ENCODE data around the gene PLEKHA5. TPM values are rescaled to one million over a fixed set of nuclear protein-coding genes. Genes with fewer than 3 reads are reported as not detected.

Gene PLEKHA5
- total RNA-seq, 4 donors from 2014 or later, result 34.5 to 120 (median 60.0) TPM

GRCh38 chr12:19138956-19139355 lies 9.4 kb downstream of the PLEKHA5 start:
- Histone ChIP-seq H3K27ac (no peak overlapping the region), H3K9me3 (no peaks in the 10 kb centered on the region), H3K4me3 (no peak overlapping the region), H3K27me3 (no peaks in the 10 kb centered on the region), H3K36me3 (no peaks in the 10 kb centered on the region), H3K4me1 (peaks cover 0 to 74% (median 10%) of the 10 kb centered on the region in 3 donors)
- ATAC-seq, result no peak
- TF ChIP-seq POLR2AphosphoS5 (IDR thresholded peaks at IDR 0.05), result no peak
- no peak for TF ChIP-seq POLR2A (IDR thresholded peaks at IDR 0.05)
- no peak for TF ChIP-seq CTCF (IDR thresholded peaks at IDR 0.05)
- no peak for TF ChIP-seq EP300 (IDR thresholded peaks at IDR 0.05)
- 62 to 91% methylated on average over 3 of the region's 3 CpGs for WGBS, 2 donors (ENCODE audit: low coverage in 1 of 2)

GRCh38 chr12:19139615-19140194 lies 10.2 kb downstream of the PLEKHA5 start:
- Histone ChIP-seq H3K4me3 (no peak overlapping the region), H3K27ac (peak overlapping the region in 1 of 4 donors; percentile 11), H3K4me1 (peaks cover 0 to 72% (median 10%) of the 10 kb centered on the region in 3 donors), H3K9me3 (no peaks in the 10 kb centered on the region), H3K27me3 (no peaks in the 10 kb centered on the region), H3K36me3 (no peaks in the 10 kb centered on the region)
- no peak for TF ChIP-seq EP300 (IDR thresholded peaks at IDR 0.05)
- no peak for TF ChIP-seq CTCF (IDR thresholded peaks at IDR 0.05)
- no peak for TF ChIP-seq POLR2A (IDR thresholded peaks at IDR 0.05)
- no peak for TF ChIP-seq POLR2AphosphoS5 (IDR thresholded peaks at IDR 0.05)
- 75 to 77% methylated on average over 3 of the region's 3 CpGs for WGBS, 2 donors (ENCODE audit: low coverage in 1 of 2)
- ATAC-seq, result no peak

GRCh38 chr12:19140381-19141236 lies 11.1 kb downstream of the PLEKHA5 start:
- Histone ChIP-seq H3K4me1 (peaks cover 0 to 70% (median 2%) of the 10 kb centered on the region in 3 donors), H3K27ac (peak overlapping the region in 1 of 4 donors; percentile 11), H3K4me3 (no peak overlapping the region), H3K9me3 (no peaks in the 10 kb centered on the region), H3K27me3 (no peaks in the 10 kb centered on the region), H3K36me3 (no peaks in the 10 kb centered on the region)
- no peak for ATAC-seq
- WGBS, 2 donors (ENCODE audit: low coverage in 1 of 2), result 75 to 85% methylated on average over 3 to 8 of the region's 8 CpGs
- no peak for TF ChIP-seq POLR2A (IDR thresholded peaks at IDR 0.05)
- TF ChIP-seq POLR2AphosphoS5 (IDR thresholded peaks at IDR 0.05), result no peak
- TF ChIP-seq CTCF (IDR thresholded peaks at IDR 0.05), result no peak
- no peak for TF ChIP-seq EP300 (IDR thresholded peaks at IDR 0.05)

GRCh38 chr12:19142499-19142898 lies 13.0 kb downstream of the PLEKHA5 start:
- Histone ChIP-seq H3K27me3 (no peaks in the 10 kb centered on the region), H3K9me3 (no peaks in the 10 kb centered on the region), H3K4me3 (no peak overlapping the region), H3K36me3 (no peaks in the 10 kb centered on the region), H3K4me1 (peaks cover 0 to 70% (median 2%) of the 10 kb centered on the region in 3 donors), H3K27ac (no peak overlapping the region)
- ATAC-seq, result no peak
- 88 to 100% methylated on average over 2 of the region's 2 CpGs for WGBS, 2 donors (ENCODE audit: low coverage in 1 of 2)
- no peak for TF ChIP-seq POLR2AphosphoS5 (IDR thresholded peaks at IDR 0.05)
- TF ChIP-seq EP300 (IDR thresholded peaks at IDR 0.05), result no peak
- TF ChIP-seq POLR2A (IDR thresholded peaks at IDR 0.05), result no peak
- no peak for TF ChIP-seq CTCF (IDR thresholded peaks at IDR 0.05)
